ENCODE results near the gene HBEGF.

The HBEGF gene

DNA sequence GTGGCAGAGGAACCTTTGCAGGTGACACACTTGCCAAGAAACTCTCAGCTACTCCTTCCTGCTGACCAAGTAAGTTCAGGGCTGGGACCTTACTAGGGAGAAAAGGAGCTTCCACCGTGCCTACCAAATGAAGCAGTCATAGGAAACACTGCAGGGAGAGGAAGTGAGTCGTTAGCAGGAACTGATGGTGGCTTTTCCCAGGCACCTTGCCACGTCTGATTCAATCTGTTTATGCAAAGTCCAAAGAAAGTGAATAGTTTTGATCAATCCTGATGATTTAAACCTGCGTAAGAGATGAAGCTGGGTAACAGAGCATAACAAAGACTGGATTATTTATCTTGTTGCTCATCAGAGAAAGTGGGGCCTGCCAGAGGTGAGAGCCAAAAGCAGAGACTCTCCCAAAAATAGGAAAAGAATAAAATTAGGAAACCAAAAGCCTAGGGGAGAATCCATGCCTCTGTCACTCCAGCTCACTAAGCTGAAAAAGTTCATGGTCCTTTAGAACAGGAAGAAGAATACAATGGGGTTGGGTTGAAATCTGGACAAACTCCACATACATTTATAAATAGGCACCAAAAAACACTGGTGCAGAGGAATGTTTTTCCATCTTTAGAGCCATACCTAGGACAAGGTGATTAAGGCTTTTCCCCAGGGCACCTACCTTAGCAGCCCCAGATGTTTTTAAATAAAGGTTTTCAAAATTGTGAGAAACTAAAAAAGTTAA, 34.2 kb downstream of the HBEGF start:
- DNase-seq (ENCODE audit: low spot score): no peak
- in situ Hi-C loops (cut with MboI; ENCODE audit: low sequenced_read_pairs, unreplicated experiment): no loop called here

DNA sequence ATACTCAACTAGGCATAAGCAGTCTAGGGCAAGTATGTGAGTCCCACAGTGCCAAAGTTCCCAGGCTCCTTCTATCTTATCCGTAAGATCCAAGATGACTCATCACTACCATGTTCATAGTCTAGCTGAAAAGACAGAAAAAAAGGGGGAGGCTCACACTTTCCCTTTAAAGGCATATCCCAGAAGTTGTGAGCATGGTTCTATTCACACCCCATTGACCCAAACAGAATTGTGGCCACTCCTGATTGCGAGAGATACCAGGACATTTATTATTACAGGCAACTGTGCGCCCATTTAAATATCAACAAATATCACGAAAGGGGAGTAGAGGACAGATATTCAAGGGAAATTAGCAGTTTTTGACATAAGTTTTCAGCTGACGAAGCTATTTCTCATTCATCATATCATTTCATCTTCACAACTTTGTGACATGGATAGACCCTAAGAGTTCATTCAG, 35.4 kb downstream of the HBEGF start:
- TF ChIP-seq, protein P1, sequence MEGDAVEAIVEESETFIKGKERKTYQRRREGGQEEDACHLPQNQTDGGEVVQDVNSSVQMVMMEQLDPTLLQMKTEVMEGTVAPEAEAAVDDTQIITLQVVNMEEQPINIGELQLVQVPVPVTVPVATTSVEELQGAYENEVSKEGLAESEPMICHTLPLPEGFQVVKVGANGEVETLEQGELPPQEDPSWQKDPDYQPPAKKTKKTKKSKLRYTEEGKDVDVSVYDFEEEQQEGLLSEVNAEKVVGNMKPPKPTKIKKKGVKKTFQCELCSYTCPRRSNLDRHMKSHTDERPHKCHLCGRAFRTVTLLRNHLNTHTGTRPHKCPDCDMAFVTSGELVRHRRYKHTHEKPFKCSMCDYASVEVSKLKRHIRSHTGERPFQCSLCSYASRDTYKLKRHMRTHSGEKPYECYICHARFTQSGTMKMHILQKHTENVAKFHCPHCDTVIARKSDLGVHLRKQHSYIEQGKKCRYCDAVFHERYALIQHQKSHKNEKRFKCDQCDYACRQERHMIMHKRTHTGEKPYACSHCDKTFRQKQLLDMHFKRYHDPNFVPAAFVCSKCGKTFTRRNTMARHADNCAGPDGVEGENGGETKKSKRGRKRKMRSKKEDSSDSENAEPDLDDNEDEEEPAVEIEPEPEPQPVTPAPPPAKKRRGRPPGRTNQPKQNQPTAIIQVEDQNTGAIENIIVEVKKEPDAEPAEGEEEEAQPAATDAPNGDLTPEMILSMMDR (IDR thresholded peaks at IDR 0.05; ENCODE audit: borderline replicate concordance, control extremely low read depth, extremely low read depth, insufficient read depth, missing control alignments): no peak
- in situ Hi-C loops (cut with MboI; ENCODE audit: low sequenced_read_pairs, unreplicated experiment): no loop called here
- DNase-seq (ENCODE audit: low spot score): no peak

More for the DNA sequence above, 34.2 kb downstream of the HBEGF start:
- TF ChIP-seq, protein P1 (IDR thresholded peaks at IDR 0.05; ENCODE audit: borderline replicate concordance, control extremely low read depth, extremely low read depth, insufficient read depth, missing control alignments): no peak

DNA sequence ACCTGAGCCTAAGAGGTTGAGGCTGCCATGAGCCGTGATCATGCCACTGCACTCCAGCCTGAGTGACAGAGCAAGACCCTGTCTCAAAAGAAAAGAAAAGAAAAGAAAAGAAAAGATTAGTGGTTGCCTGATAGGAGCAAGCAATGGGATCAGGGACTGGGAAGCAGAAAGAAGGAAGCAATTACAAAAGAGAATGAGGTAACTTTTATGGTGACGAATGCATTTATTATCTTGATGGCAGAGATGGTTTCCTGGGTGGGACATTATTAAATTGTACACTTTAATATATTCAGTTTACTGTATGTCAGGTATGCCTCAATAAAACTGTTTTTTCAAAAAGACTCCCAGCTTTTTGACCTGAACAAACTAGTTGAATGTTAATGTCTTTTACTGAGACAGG, 36.0 kb downstream of the HBEGF start:
- TF ChIP-seq, protein P1 (IDR thresholded peaks at IDR 0.05; ENCODE audit: borderline replicate concordance, control extremely low read depth, extremely low read depth, insufficient read depth, missing control alignments): no peak
- no peak for DNase-seq (ENCODE audit: low spot score)
- in situ Hi-C loops (cut with MboI; ENCODE audit: low sequenced_read_pairs, unreplicated experiment): no loop called here

DNA sequence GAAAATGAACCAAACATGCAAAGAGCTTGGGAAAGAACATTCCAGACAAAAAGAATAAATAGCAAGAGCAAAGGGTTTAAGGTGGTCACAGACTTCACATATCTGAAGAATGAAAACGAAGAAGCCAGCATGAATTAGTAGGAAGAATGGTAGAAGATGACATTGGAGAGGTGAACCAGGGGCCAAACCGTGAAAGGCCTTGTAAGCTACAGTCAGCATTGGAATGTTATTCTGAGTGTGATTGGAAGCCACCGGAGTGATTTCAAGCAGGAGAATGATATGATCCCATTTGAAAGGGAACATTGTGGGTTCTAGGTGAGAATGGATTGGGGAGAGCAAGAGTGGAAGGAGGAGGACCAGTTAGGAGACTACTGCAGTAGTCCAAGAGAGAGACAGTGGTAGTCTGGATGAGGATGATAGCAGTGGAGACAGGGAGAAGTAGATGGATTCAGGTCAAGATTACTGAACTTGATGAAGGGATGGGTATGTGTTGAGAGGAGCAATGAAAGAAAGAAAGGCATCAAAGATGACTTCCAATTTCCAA, 36.6 kb downstream of the HBEGF start:
- TF ChIP-seq, protein P1 (IDR thresholded peaks at IDR 0.05; ENCODE audit: borderline replicate concordance, control extremely low read depth, extremely low read depth, insufficient read depth, missing control alignments): no peak
- DNase-seq (ENCODE audit: low spot score): no peak
- in situ Hi-C loops (cut with MboI; ENCODE audit: low sequenced_read_pairs, unreplicated experiment): no loop called here

DNA sequence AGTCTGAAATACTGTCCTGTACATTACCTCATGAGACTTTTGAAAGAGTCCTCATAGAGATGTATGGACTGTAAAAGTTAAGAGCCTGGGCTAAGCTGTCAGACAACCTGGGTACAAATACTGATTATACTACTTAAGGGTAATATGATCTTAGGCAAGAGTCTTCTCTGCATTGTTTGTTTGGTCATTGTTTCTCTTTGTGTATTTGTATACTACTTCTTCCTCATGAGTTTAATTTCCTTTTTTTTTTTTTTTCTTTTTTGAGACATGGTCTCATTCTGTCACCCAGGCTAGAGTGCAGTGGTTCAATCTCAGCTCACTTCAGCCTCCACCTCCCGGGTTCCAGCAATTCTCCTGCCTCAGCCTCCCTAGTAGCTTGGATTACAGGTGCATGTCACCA, 40.9 kb downstream of the HBEGF start:
- DNase-seq (ENCODE audit: low spot score): no peak
- TF ChIP-seq, protein P1 (IDR thresholded peaks at IDR 0.05; ENCODE audit: borderline replicate concordance, control extremely low read depth, extremely low read depth, insufficient read depth, missing control alignments): no peak
- in situ Hi-C loops (cut with MboI; ENCODE audit: low sequenced_read_pairs, unreplicated experiment): no loop called here

DNA sequence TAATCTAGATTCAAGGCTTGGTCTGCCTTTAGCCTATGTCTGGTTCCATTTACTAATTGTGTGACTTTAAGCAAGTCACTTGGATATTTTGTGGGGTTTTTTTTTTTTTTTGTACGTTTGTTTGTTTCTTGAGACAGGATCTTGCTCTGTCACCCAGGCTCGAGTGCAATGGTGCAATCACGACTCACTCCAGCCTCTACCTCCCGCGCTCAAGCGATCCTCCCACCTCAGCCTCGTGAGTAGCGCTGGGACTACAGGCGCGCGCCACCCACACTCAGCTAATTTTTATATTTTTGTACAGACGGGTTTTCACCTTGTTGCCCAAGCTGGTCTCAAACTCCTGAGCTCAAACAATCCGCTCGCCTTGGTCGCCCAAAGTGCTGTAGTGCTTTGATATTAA, 42.4 kb downstream of the HBEGF start:
- TF ChIP-seq, protein P1 (IDR thresholded peaks at IDR 0.05; ENCODE audit: borderline replicate concordance, control extremely low read depth, extremely low read depth, insufficient read depth, missing control alignments): no peak
- no peak for DNase-seq (ENCODE audit: low spot score)
- in situ Hi-C loops (cut with MboI; ENCODE audit: low sequenced_read_pairs, unreplicated experiment): no loop called here

Measured in GM13976 (cell line).